Measurements from ENCODE around the gene TMEM255B. TPM values are rescaled to one million over a fixed set of nuclear protein-coding genes. Genes with fewer than 3 reads are reported as not detected.

The TMEM255B gene
- total and polyA plus RNA-seq, 11 donors = 1.4 to 20.3 (median 4.4) TPM

DNA sequence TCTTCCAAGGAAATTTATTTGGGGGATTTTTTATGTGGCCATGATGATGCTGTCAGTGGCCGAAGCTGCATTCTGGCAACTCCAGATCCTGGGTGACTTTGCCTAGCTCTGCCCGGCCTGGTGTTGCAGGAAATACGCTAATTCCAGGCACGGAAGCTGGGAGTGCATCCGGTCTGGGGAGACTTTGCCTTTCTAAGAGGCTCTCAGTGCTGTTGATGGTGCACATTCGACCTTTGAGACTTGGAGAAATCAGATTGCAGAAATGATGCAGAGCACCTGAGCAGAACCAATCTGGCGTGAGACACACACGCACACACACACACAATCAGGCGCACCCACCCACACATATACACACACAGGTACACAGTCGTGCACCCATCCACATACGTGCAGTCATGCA, 5.9 kb upstream of the TMEM255B start:
- Histone ChIP-seq H3K36me3 (no peaks in the 10 kb centered on the region), H3K27ac (no peak overlapping the region), H3K4me3 (no peak overlapping the region), H3K9me3 (no peaks in the 10 kb centered on the region), H3K27me3 (no peaks in the 10 kb centered on the region), H3K4me1 (peaks cover 0 to 6% (median 0%) of the 10 kb centered on the region in 12 donors)
- TF ChIP-seq, protein P1, sequence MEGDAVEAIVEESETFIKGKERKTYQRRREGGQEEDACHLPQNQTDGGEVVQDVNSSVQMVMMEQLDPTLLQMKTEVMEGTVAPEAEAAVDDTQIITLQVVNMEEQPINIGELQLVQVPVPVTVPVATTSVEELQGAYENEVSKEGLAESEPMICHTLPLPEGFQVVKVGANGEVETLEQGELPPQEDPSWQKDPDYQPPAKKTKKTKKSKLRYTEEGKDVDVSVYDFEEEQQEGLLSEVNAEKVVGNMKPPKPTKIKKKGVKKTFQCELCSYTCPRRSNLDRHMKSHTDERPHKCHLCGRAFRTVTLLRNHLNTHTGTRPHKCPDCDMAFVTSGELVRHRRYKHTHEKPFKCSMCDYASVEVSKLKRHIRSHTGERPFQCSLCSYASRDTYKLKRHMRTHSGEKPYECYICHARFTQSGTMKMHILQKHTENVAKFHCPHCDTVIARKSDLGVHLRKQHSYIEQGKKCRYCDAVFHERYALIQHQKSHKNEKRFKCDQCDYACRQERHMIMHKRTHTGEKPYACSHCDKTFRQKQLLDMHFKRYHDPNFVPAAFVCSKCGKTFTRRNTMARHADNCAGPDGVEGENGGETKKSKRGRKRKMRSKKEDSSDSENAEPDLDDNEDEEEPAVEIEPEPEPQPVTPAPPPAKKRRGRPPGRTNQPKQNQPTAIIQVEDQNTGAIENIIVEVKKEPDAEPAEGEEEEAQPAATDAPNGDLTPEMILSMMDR (IDR thresholded peaks at IDR 0.05) = no peak
- no peak for TF ChIP-seq POLR2A (IDR thresholded peaks at IDR 0.05)
- intact Hi-C loops (cut with DNase I) = no loop called here
- WGBS, 4 donors = 75 to 78% (median 78%) methylated on average over 10 to 11 of the region's 11 CpGs
- ATAC-seq (no peak), DNase-seq (peak in 1 of 5 donors; percentile 27)

DNA sequence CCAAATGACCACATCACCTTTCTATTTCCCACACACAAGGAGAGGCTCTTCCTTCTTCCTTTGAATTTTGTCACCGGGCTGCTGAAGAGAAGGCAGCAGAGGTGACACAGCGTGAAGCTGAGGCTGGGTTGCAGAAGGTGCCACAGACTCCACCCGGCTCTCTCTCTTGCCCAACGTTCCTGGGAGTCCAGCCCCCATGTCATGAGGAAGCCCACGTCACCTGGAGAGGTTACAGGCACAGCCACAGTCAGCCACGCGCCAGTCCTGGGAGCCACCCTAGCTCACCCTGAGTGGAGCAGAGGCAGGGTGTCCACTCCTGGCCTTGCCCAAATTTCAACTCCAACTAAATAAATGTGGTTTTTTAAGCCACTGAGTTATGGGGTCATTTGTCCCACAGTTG, 4.8 kb upstream of the TMEM255B start:
- H3K27me3 ChIP-seq = no peaks in the 10 kb centered on the region
- no peaks in the 10 kb centered on the region for H3K36me3 ChIP-seq
- intact Hi-C loops (cut with DNase I) = no loop called here
- ATAC-seq (no peak), DNase-seq (peak in 2 of 5 donors; percentile 10 to 19)
- peaks cover 0 to 13% (median 4%) of the 10 kb centered on the region in 12 donors for H3K4me1 ChIP-seq
- 80 to 91% (median 84%) methylated on average over 7 of the region's 7 CpGs for WGBS, 4 donors
- no peak overlapping the region for H3K27ac ChIP-seq
- no peak overlapping the region for H3K4me3 ChIP-seq
- no peaks in the 10 kb centered on the region for H3K9me3 ChIP-seq
- TF ChIP-seq POLR2A (IDR thresholded peaks at IDR 0.05) = no peak
- TF ChIP-seq, protein P1 (IDR thresholded peaks at IDR 0.05) = no peak

DNA sequence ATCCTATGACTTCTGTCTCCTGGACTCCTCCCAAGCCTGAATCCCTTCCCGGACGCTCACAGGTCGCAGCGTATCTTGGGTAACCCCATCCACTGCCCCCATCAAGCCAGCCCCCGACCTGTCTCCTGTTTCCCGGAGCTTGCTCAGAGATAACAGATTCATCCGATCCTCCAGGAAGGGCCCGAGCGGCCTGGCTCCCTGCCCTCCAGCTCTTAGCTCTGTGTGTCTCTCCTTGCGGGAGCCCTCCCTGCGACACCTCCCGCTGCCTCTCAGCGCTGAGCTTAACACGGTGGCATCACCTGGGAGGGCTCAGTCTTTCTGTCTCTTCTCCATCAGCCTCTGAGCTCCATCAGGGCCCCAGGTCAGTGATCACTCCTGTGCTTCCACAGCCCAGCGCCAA, 4.3 kb upstream of the TMEM255B start:
- Histone ChIP-seq H3K4me3 (no peak overlapping the region), H3K4me1 (peaks cover 0 to 15% (median 6%) of the 10 kb centered on the region in 12 donors), H3K27ac (no peak overlapping the region), H3K27me3 (peaks cover 0 to 1% (median 0%) of the 10 kb centered on the region in 9 donors), H3K9me3 (no peaks in the 10 kb centered on the region), H3K36me3 (no peaks in the 10 kb centered on the region)
- TF ChIP-seq POLR2A (IDR thresholded peaks at IDR 0.05) = no peak
- TF ChIP-seq, protein P1 (IDR thresholded peaks at IDR 0.05) = no peak
- WGBS, 4 donors = 75 to 79% (median 77%) methylated on average over 15 of the region's 15 CpGs
- intact Hi-C loops (cut with DNase I) = no loop called here
- peak in 2 of 5 donors; percentile 16 to 42 for DNase-seq
- no peak for ATAC-seq

DNA sequence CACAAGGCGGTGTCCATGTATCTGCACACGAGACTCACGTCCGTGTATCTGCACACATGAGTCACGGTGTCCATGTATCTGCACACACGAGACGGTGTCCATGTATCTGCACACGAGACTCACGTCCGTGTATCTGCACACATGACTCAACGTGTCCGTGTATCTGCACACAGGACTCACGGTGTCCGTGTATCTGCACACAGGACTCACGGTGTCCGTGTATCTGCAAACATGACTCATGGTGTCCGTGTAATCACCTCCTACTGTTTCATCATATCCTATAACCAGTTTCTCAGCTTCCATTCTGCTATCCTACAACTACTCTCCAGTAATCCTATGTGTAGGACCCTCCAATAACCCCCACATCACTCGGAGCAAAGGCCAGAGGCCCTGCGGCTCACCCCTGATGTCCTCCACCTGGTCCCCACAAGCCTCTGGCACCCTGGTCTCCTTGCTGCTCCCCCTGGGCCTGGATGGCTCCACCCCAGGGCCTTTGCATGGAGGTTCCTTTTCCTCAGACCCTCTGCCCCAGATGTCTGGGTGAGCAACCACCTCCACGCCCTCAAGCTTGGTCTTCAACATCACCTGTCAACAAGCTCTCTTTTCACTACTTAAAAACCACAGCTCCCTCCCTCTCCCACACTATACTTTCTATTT, 2.5 kb upstream of the TMEM255B start:
- H3K27me3 ChIP-seq = peaks cover 0 to 14% (median 0%) of the 10 kb centered on the region in 9 donors
- peaks cover 0 to 21% (median 8%) of the 10 kb centered on the region in 12 donors for H3K4me1 ChIP-seq
- intact Hi-C loops (cut with DNase I) = no loop called here
- 89 to 94% (median 91%) methylated on average over 20 of the region's 20 CpGs for WGBS, 4 donors
- H3K9me3 ChIP-seq = no peaks in the 10 kb centered on the region
- TF ChIP-seq, protein P1 (IDR thresholded peaks at IDR 0.05) = no peak
- no peak for TF ChIP-seq POLR2A (IDR thresholded peaks at IDR 0.05)
- H3K27ac ChIP-seq = no peak overlapping the region
- no peak for ATAC-seq
- H3K36me3 ChIP-seq = no peaks in the 10 kb centered on the region
- peak in 2 of 5 donors; percentile 1 to 37 for DNase-seq
- H3K4me3 ChIP-seq = no peak overlapping the region
